Endothelial cell of umbilical vein (primary cell): Measurements from ENCODE around the gene RNF150. TPM values are rescaled to one million over a fixed set of nuclear protein-coding genes. Genes with fewer than 3 reads are reported as not detected.

Experiments
- BruUV-seq: library from RNA; stranded (reverse); fragments of 400-500 nt; replicated peaks from 2 replicates; lab custom pipeline; 2021; lab: Mats Ljungman, UMichigan
- CTCF ChIA-PET: fragments of 300-600, 350-600 bp; sonication (Branson Sonifier 250); formaldehyde crosslinking; loops from one replicate; lab custom pipeline; 2021; ENCODE audit warnings: antibody characterized with exemption, inconsistent platforms; lab: Charles Lee
- POLR2A ChIA-PET: fragments of 300-600, 350-600 bp; sonication (Branson Sonifier 250); formaldehyde crosslinking; loops from one replicate; lab custom pipeline; 2021; ENCODE audit warnings: antibody characterized with exemption, inconsistent platforms; lab: Charles Lee
- DNase-seq: peaks from one replicate; pipeline ENCODE4 v3.0.0-alpha.2; 2011; ENCODE audit warnings: low read depth, low spot score
- FAIRE-seq: peaks from 2 replicates; lab custom pipeline; 2011; peaks lifted over from hg19 to GRCh38; lab: Jason Lieb, UNC
- H2AFZ ChIP-seq: 2 replicates; pipeline ENCODE4 v1.6.0; 2012; ENCODE audit warnings: low read depth, low read length, control low read depth, inconsistent platforms
- H3K27ac ChIP-seq: 2 replicates; pipeline ENCODE4 v1.5.1; 2011; ENCODE audit warnings: low read depth, mild to moderate bottlenecking, control low read depth, low read length, moderate library complexity; ENCODE audit not compliant: insufficient read depth
- H3K27me3 ChIP-seq, 2 experiments: 2 replicates each; pipeline versions ENCODE4 v1.6.0 to v1.6.1; 2011; ENCODE audit warnings: low read length in 2 of 2, mixed read lengths in 1 of 2; ENCODE audit not compliant: control insufficient read depth in 2 of 2, insufficient read depth in 2 of 2
- H3K36me3 ChIP-seq, 2 experiments: 2 replicates in 1 of 2; 3 replicates in 1 of 2; pipeline ENCODE4 v1.5.1; 2011; ENCODE audit warnings: low read length in 2 of 2, mild to moderate bottlenecking in 1 of 2, moderate library complexity in 1 of 2; ENCODE audit not compliant: control insufficient read depth in 2 of 2, insufficient read depth in 2 of 2; ENCODE audit errors: extremely low read depth in 1 of 2
- H3K4me1 ChIP-seq: 3 replicates; pipeline ENCODE4 v1.5.1; 2011; ENCODE audit warnings: mild to moderate bottlenecking, low read length; ENCODE audit not compliant: control insufficient read depth, insufficient read depth; ENCODE audit errors: extremely low read depth
- H3K4me2 ChIP-seq: 2 replicates; pipeline ENCODE4 v1.6.1; 2011; ENCODE audit warnings: low read length, control low read depth, mixed read lengths; ENCODE audit not compliant: insufficient read depth
- H3K4me3 ChIP-seq, 3 experiments: fragments of 200-600 bp in 1 of 3; sonication (generic), shearing (Covaris generic) in 1 of 3; replicated peaks in 1 of 3; 2 replicates each; pipeline ENCODE4 v1.5.1; 2011 to 2016; ENCODE audit warnings: control low read depth in 3 of 3, low read length in 3 of 3, mild to moderate bottlenecking in 2 of 3, inconsistent platforms in 1 of 3, low read depth in 1 of 3, moderate library complexity in 1 of 3; ENCODE audit not compliant: insufficient read depth in 1 of 3
- H3K79me2 ChIP-seq: 2 replicates; pipeline ENCODE4 v1.6.0; 2012; ENCODE audit warnings: low read length, inconsistent platforms; ENCODE audit not compliant: control insufficient read depth, insufficient read depth
- H3K9ac ChIP-seq: replicated peaks from 2 replicates; pipeline ENCODE3; 2011; ENCODE audit warnings: low read length, control low read depth; ENCODE audit not compliant: insufficient read depth; ENCODE audit errors: extremely low read depth
- H3K9me1 ChIP-seq: replicated peaks from 3 replicates; pipeline ENCODE4 v1.6.0; 2011; ENCODE audit warnings: mild to moderate bottlenecking, low read length; ENCODE audit not compliant: control insufficient read depth, insufficient read depth; ENCODE audit errors: extremely low read depth
- H3K9me3 ChIP-seq: replicated peaks from 2 replicates; pipeline ENCODE4 v1.5.1; 2012; ENCODE audit warnings: low read length, inconsistent platforms; ENCODE audit not compliant: control insufficient read depth, insufficient read depth
- H4K20me1 ChIP-seq: replicated peaks from 2 replicates; pipeline ENCODE3; 2011; ENCODE audit warnings: mild to moderate bottlenecking, low read length; ENCODE audit not compliant: control insufficient read depth, insufficient read depth; ENCODE audit errors: extremely low read depth
- CTCF ChIP-seq, 2 donors: IDR thresholded peaks; 1 replicate in 1 of 2; 2 replicates in 1 of 2; pipeline ENCODE4 v1.5.1; 2011; ENCODE audit warnings: low read length in 2 of 2, mild to moderate bottlenecking in 2 of 2, moderate library complexity in 2 of 2, control low read depth in 1 of 2, inconsistent platforms in 1 of 2, low read depth in 1 of 2; ENCODE audit not compliant: insufficient read depth in 1 of 2; ENCODE audit errors: extremely low read depth in 1 of 2
- EZH2 ChIP-seq: IDR thresholded peaks from 2 replicates; pipeline ENCODE4 v1.6.1; 2012; ENCODE audit warnings: borderline replicate concordance, low read depth, mild to moderate bottlenecking, moderate library complexity, low read length, inconsistent platforms; ENCODE audit not compliant: severe bottlenecking
- FOS ChIP-seq: IDR thresholded peaks from 2 replicates; pipeline ENCODE4 v1.6.1; 2011; ENCODE audit warnings: mild to moderate bottlenecking, low read length, moderate library complexity, borderline replicate concordance; ENCODE audit not compliant: insufficient read depth
- GATA2 ChIP-seq: IDR thresholded peaks from 2 replicates; pipeline ENCODE4 v1.7.0; 2011; ENCODE audit warnings: low read depth, mild to moderate bottlenecking, moderate library complexity, mixed read lengths, low read length; ENCODE audit not compliant: insufficient read length, insufficient read depth
- JUN ChIP-seq: IDR thresholded peaks from 2 replicates; pipeline ENCODE4 v1.6.1; 2011; ENCODE audit warnings: borderline replicate concordance, low read depth; ENCODE audit not compliant: insufficient read length, insufficient read depth
- MAX ChIP-seq: IDR thresholded peaks from 2 replicates; pipeline ENCODE4 v1.6.1; 2011; ENCODE audit not compliant: insufficient read depth, insufficient read length
- MYC ChIP-seq: IDR thresholded peaks from one replicate; pipeline ENCODE4 v1.6.1; 2011; ENCODE audit warnings: mild to moderate bottlenecking, low read depth, low read length
- POLR2A ChIP-seq: IDR thresholded peaks from 2 replicates; pipeline ENCODE4 v1.6.1; 2012; ENCODE audit warnings: low read depth, mild to moderate bottlenecking, control low read depth, low read length
- POLR2AphosphoS5 ChIP-seq: IDR thresholded peaks from 2 replicates; pipeline ENCODE4 v1.6.1; 2012; ENCODE audit warnings: low read depth, mild to moderate bottlenecking, control low read depth, low read length, moderate library complexity; ENCODE audit not compliant: insufficient read depth
- dilution Hi-C: fragments of 300-500 bp; cut with MboI; formaldehyde crosslinking; loops from one replicate; pipeline ENCODE4 v1.15.0; 2019; ENCODE audit warnings: low sequenced_read_pairs; ENCODE audit not compliant: extremely low pct_ligation_motif_present
- intact Hi-C: fragments of 100-400 bp; cut with micrococcal nuclease; formaldehyde crosslinking; loops from one replicate; pipeline ENCODE4 v1.10.0; 2022
- polyA plus RNA-seq, 4 experiments: library from polyadenylated mRNA; depleted of rRNA in 3 of 4; stranded (reverse) in 3 of 4; unstranded in 1 of 4; fragments of >200 nt; gene quantifications; 2 replicates each; pipeline versions ENCODE4 v1.2.1 to v1.2.3, GENCODE V29; 2011 to 2012; ENCODE audit warnings: missing spikeins in 1 of 4
- total RNA-seq: library from RNA; stranded (reverse); gene quantifications from 2 replicates; pipeline ENCODE4 v1.2.3, GENCODE V29; 2021

Gene RNF150
- total and polyA plus RNA-seq, 2 donors (not counting 3 experiments of a cell fraction or from before 2014, with no cell fraction given), result 0.33 to 0.35 TPM

DNA sequence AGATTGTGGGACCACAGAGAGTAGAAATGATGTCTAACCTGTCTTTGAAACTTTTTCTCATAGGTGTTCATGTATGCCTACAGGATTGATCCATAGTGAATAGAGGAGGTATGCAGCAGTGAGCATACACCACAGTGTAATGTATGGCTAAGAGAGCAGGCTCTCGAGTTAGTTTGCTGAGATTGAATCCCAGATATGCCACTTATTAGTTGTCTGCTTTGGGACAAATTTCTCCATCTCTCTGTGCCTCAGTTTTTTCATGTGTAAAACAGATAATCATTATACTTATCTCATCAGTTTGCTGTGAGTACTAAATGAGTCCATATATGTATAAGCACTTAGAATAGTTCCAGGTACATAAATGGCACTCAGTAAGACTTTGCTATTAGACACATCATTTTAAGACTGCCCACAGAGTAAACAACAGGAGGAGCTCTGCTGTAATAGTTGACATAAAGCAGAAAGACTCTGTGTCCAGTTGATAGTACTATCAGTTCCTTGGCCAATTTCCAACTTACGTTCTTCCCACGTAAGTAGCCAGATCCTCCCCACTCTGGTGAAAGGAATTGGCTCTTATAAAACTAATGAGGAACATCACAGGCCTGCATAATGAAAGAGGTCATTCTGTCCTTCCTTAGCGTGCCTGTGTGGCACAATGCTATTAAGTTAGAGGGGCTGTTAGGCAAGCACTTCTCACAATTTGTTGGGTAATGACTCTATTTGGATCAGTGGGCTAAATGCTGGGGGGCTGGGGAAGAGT lies 20.7 kb upstream of the RNF150 start:
- CTCF ChIA-PET, result interaction anchor here (1.1 kb wide), 1 partner anchor 21 kb away, joined by 4 read pairs; the partner anchor contains the start of gene RNF150
- no peak for FAIRE-seq
- no peak for DNase-seq

More for the DNA sequence above, 20.7 kb upstream of the RNF150 start:
- no peak for TF ChIP-seq POLR2AphosphoS5
- TF ChIP-seq MAX, result no peak
- no peak for TF ChIP-seq POLR2A
- TF ChIP-seq CTCF (IDR thresholded peaks at IDR 0.05; ENCODE audit: extremely low read depth in 1 of 2, insufficient read depth in 1 of 2, low read depth in 1 of 2, low read length in 2 of 2), result no peak
- TF ChIP-seq MYC, result no peak
- TF ChIP-seq GATA2, result no peak
- no peak for TF ChIP-seq EZH2
- TF ChIP-seq FOS, result no peak
- TF ChIP-seq JUN, result no peak
- no peaks in the 10 kb centered on the region for H3K9me3 ChIP-seq
- no peak overlapping the region for H3K27ac ChIP-seq
- H3K36me3 ChIP-seq, result no peaks in the 10 kb centered on the region
- no peak overlapping the region for H2AFZ ChIP-seq
- no peaks in the 10 kb centered on the region for H3K4me1 ChIP-seq
- peaks cover 3% of the 10 kb centered on the region in 2 experiments for H3K27me3 ChIP-seq
- no peaks in the 10 kb centered on the region for H4K20me1 ChIP-seq
- H3K9ac ChIP-seq, result no peak overlapping the region
- no peak overlapping the region for H3K4me2 ChIP-seq
- dilution Hi-C loops (no loop called here), intact Hi-C loops (no loop called here)
- POLR2A ChIA-PET, result no interaction called here
- no peak overlapping the region for H3K4me3 ChIP-seq
- H3K79me2 ChIP-seq, result no peaks in the 10 kb centered on the region
- BruUV-seq, result no TSS peak
- no peaks in the 10 kb centered on the region for H3K9me1 ChIP-seq
